H1 (cell line): Measurements from ENCODE around the gene SIGLEC6. TPM values are rescaled to one million over a fixed set of nuclear protein-coding genes. Genes with fewer than 3 reads are reported as not detected.

ENCODE experiments used
- CTCF ChIA-PET: fragments of 300-600 bp; sonication (Branson Sonifier 250); formaldehyde crosslinking; loops from one replicate; lab custom pipeline; 2021; ENCODE audit not compliant: partially characterized antibody; lab: Charles Lee
- POLR2A ChIA-PET: fragments of 300-600 bp; sonication (Branson Sonifier 250); formaldehyde crosslinking; loops from one replicate; lab custom pipeline; 2021; ENCODE audit warnings: inconsistent platforms; ENCODE audit not compliant: partially characterized antibody; lab: Charles Lee
- DNase-seq, 2 experiments: peaks; one replicate each; pipeline versions ENCODE4 v3.0.0 to v3.0.0-alpha.2; 2010 to 2022; ENCODE audit warnings: low spot score in 2 of 2, low read depth in 1 of 2, mixed read lengths in 1 of 2
- FAIRE-seq: peaks from 2 replicates; lab custom pipeline; 2011; peaks lifted over from hg19 to GRCh38; lab: Jason Lieb, UNC
- H2AFZ ChIP-seq: 2 replicates; pipeline ENCODE4 v1.8.1; 2012; ENCODE audit warnings: low read length, inconsistent platforms
- H2AK5ac ChIP-seq: 2 replicates; pipeline ENCODE4 v1.6.1; 2013; ENCODE audit warnings: low read depth, low read length
- H2BK120ac ChIP-seq: replicated peaks from 2 replicates; pipeline ENCODE3; 2013; ENCODE audit warnings: low read depth, low read length, inconsistent platforms
- H2BK12ac ChIP-seq: 2 replicates; pipeline ENCODE4 v1.6.1; 2013; ENCODE audit warnings: low read depth, low read length
- H2BK15ac ChIP-seq: 2 replicates; pipeline ENCODE4 v1.6.1; 2013; ENCODE audit warnings: low read length
- H2BK20ac ChIP-seq: 2 replicates; pipeline ENCODE4 v1.6.1; 2013; ENCODE audit warnings: low read length
- H2BK5ac ChIP-seq: 2 replicates; pipeline ENCODE4 v1.6.1; 2013; ENCODE audit warnings: low read depth, low read length
- H3K14ac ChIP-seq: 2 replicates; pipeline ENCODE4 v1.6.1; 2013; ENCODE audit warnings: inconsistent platforms; ENCODE audit not compliant: insufficient read length
- H3K18ac ChIP-seq: 2 replicates; pipeline ENCODE4 v1.6.1; 2013; ENCODE audit warnings: low read length; ENCODE audit errors: extremely low read depth
- H3K23ac ChIP-seq: 2 replicates; pipeline ENCODE4 v1.6.1; 2013; ENCODE audit warnings: inconsistent platforms; ENCODE audit not compliant: insufficient read length
- H3K23me2 ChIP-seq: 2 replicates; pipeline ENCODE4 v1.6.1; 2013; ENCODE audit warnings: low read depth, low read length
- H3K27ac ChIP-seq: 2 replicates; pipeline ENCODE4 v1.6.1; 2011; ENCODE audit warnings: low read depth, low read length, inconsistent platforms
- H3K27me3 ChIP-seq, 4 experiments: replicated peaks in 1 of 4; 1 replicate in 1 of 4; 2 replicates in 3 of 4; pipeline versions ENCODE4 v1.6.1 to v1.8.1; 2011 to 2013; ENCODE audit warnings: low read length in 3 of 4, mild to moderate bottlenecking in 3 of 4, inconsistent platforms in 2 of 4, mixed read lengths in 2 of 4, moderate library complexity in 1 of 4; ENCODE audit not compliant: control insufficient read depth in 3 of 4, insufficient read depth in 3 of 4; ENCODE audit errors: extremely low read depth in 1 of 4
- H3K36me3 ChIP-seq, 4 experiments: 2 replicates each; pipeline versions ENCODE4 v1.6.1 to v1.8.1; 2011 to 2013; ENCODE audit warnings: mild to moderate bottlenecking in 4 of 4, low read length in 3 of 4, moderate library complexity in 2 of 4, control low read depth in 1 of 4, inconsistent platforms in 1 of 4; ENCODE audit not compliant: insufficient read depth in 4 of 4, control insufficient read depth in 2 of 4
- H3K4ac ChIP-seq: replicated peaks from 2 replicates; pipeline ENCODE3; 2013; ENCODE audit warnings: low read length, low read depth, mixed read lengths, inconsistent platforms; ENCODE audit not compliant: insufficient read length
- H3K4me1 ChIP-seq, 4 experiments: replicated peaks in 1 of 4; 1 replicate in 1 of 4; 2 replicates in 3 of 4; pipeline versions ENCODE4 v1.6.1 to v1.8.1; 2011 to 2013; ENCODE audit warnings: low read length in 3 of 4, inconsistent platforms in 2 of 4, mixed read lengths in 1 of 4; ENCODE audit not compliant: insufficient read depth in 4 of 4, control insufficient read depth in 3 of 4
- H3K4me2 ChIP-seq, 2 experiments: 2 replicates each; pipeline versions ENCODE4 v1.6.1 to v1.8.1; 2011 to 2013; ENCODE audit warnings: low read depth in 2 of 2, low read length in 2 of 2, control low read depth in 1 of 2, inconsistent platforms in 1 of 2, mild to moderate bottlenecking in 1 of 2; ENCODE audit not compliant: insufficient read depth in 1 of 2
- H3K4me3 ChIP-seq, 4 experiments: fragments of 200-600, 300-600 bp in 1 of 4; sonication (generic), shearing (Covaris generic), sonication (Bioruptor Twin) in 1 of 4; 2 replicates each; pipeline versions ENCODE4 v1.5.1 to v1.8.1; 2011 to 2016; ENCODE audit warnings: low read length in 4 of 4, low read depth in 3 of 4, control low read depth in 2 of 4, inconsistent platforms in 2 of 4, mild to moderate bottlenecking in 2 of 4, mixed read lengths in 1 of 4, moderate library complexity in 1 of 4; ENCODE audit not compliant: insufficient read depth in 2 of 4; ENCODE audit errors: extremely low read depth in 1 of 4
- H3K56ac ChIP-seq: replicated peaks from 2 replicates; pipeline ENCODE3; 2013; ENCODE audit warnings: low read depth, mild to moderate bottlenecking, mixed read lengths, low read length, inconsistent platforms; ENCODE audit not compliant: insufficient read length
- H3K79me1 ChIP-seq: 2 replicates; pipeline ENCODE4 v1.6.1; 2013; ENCODE audit warnings: low read depth, low read length, control low read depth
- H3K79me2 ChIP-seq, 2 experiments: 2 replicates each; pipeline versions ENCODE4 v1.6.1 to v1.8.1; 2012 to 2013; ENCODE audit warnings: low read length in 2 of 2, mild to moderate bottlenecking in 2 of 2, inconsistent platforms in 1 of 2; ENCODE audit not compliant: insufficient read depth in 2 of 2, control insufficient read depth in 1 of 2
- H3K9ac ChIP-seq, 4 experiments: replicated peaks in 1 of 4; 1 replicate in 1 of 4; 2 replicates in 3 of 4; pipeline versions ENCODE4 v1.6.1 to v1.8.1; 2011 to 2013; ENCODE audit warnings: low read depth in 3 of 4, low read length in 3 of 4, control low read depth in 2 of 4, mild to moderate bottlenecking in 2 of 4, moderate library complexity in 2 of 4, inconsistent platforms in 1 of 4; ENCODE audit errors: extremely low read depth in 1 of 4
- H3K9me3 ChIP-seq, 2 experiments: 2 replicates each; pipeline versions ENCODE4 v1.6.1 to v1.8.1; 2012 to 2013; ENCODE audit warnings: mild to moderate bottlenecking in 2 of 2, moderate library complexity in 2 of 2, control low read depth in 1 of 2, inconsistent platforms in 1 of 2, low read depth in 1 of 2, low read length in 1 of 2, mixed read lengths in 1 of 2; ENCODE audit not compliant: insufficient read depth in 2 of 2
- H4K20me1 ChIP-seq, 2 experiments: replicated peaks in 1 of 2; 2 replicates each; pipeline versions ENCODE3 to v1.8.1; 2011 to 2013; ENCODE audit warnings: inconsistent platforms in 2 of 2, low read length in 2 of 2, mild to moderate bottlenecking in 1 of 2; ENCODE audit not compliant: insufficient read depth in 2 of 2, control insufficient read depth in 1 of 2
- H4K5ac ChIP-seq: 2 replicates; pipeline ENCODE4 v1.6.1; 2013; ENCODE audit warnings: low read length, low read depth, mixed read lengths, inconsistent platforms; ENCODE audit not compliant: insufficient read length
- H4K8ac ChIP-seq: 2 replicates; pipeline ENCODE4 v1.8.0; 2013; ENCODE audit warnings: mild to moderate bottlenecking, moderate library complexity, low read length, inconsistent platforms; ENCODE audit not compliant: insufficient read depth; ENCODE audit errors: extremely low read depth
- H4K91ac ChIP-seq: replicated peaks from 2 replicates; pipeline ENCODE3; 2013; ENCODE audit warnings: low read length, mixed read lengths, inconsistent platforms; ENCODE audit not compliant: insufficient read length
- CBX5 ChIP-seq: fragments of 300-800, 300-1000 bp; sonication (generic); IDR thresholded peaks from 2 replicates; pipeline ENCODE4 v1.7.1; 2016; ENCODE audit warnings: antibody characterized with exemption, low read length, low read depth
- JUN ChIP-seq: IDR thresholded peaks from 2 replicates; pipeline ENCODE4 v1.6.1; 2011; ENCODE audit warnings: low read depth, mild to moderate bottlenecking, improper control_type of control experiment, low read length
- WGBS, 2 experiments: shearing (Covaris generic) in 1 of 2; methylation state at CpG; one replicate each; pipeline versions ENCODE4 v1.1.6 to v1.1.7; 2013 to 2015; ENCODE audit warnings: low lambda C conversion rate in 2 of 2, mixed read lengths in 2 of 2, inconsistent platforms in 1 of 2, low coverage in 1 of 2, missing lambda C conversion rate in 1 of 2; ENCODE audit not compliant: insufficient replicate concordance in 2 of 2, insufficient coverage in 1 of 2, insufficient read length in 1 of 2; ENCODE audit errors: extremely low coverage in 1 of 2, missing lambda C conversion rate in 1 of 2; 5-methylcytosine and 5-hydroxymethylcytosine counted together
- polyA plus RNA-seq, 7 experiments: library from polyadenylated mRNA; depleted of rRNA in 3 of 7; stranded (reverse) in 5 of 7; unstranded in 2 of 7; fragments of >200 nt in 5 of 7; fragments of 200-250 nt in 2 of 7; gene quantifications; 1 replicate in 5 of 7; 2 replicates in 1 of 7; 4 replicates in 1 of 7; pipeline versions ENCODE4 v1.2.1 to v1.2.3, GENCODE V29; 2011 to 2013; ENCODE audit warnings: missing spikeins in 2 of 7, mixed read lengths in 2 of 7
- total RNA-seq: library from RNA; stranded (reverse); fragmentation: NEBNext Ultra II Directional; extraction: Animal tissue kit (Norgen Biotek cat#: 25700); gene quantifications from 2 replicates; pipeline ENCODE4 v1.2.1, GENCODE V29; 2021

SIGLEC6 gene
- total and polyA plus RNA-seq, 2 of the 8 experiments (the other 6 are each of a cell fraction or from before 2014, with no cell fraction given) = 0.05 TPM; not detected in 1

DNA sequence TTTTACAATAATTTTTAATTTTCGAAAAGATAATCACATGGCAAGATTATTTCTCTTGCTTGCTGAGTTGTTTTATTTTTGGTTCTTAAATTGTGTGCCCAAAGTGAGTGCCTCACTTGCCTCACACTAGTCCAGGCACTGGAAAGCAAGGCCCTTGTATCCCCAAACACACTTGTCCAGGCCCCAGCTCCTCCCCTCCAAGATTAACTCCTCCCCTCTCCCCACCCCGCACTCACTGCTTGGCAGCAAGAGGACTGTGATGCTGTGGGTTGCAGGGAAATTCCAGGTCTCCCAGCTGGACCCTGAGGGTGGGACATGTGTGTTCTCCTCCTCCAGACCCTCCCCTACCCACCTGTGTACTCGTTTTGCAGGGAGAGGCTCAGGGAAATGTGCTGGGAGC lies 33.8 kb downstream of the SIGLEC6 start:
- CTCF ChIA-PET = interaction anchor here (0.6 to 2.2 kb wide), 3 partner anchors 17 to 26 kb away, joined by 3 to 12 read pairs (median 7); no protein-coding TSS in a partner anchor
- whole genome bisulfite sequencing, 2 experiments = 57% methylated on average over 3 of the region's 3 CpGs; no CpG with 5 or more reads in 1 of the 2 experiments

More for the DNA sequence above, 33.8 kb downstream of the SIGLEC6 start:
- no peak for FAIRE-seq
- no peak overlapping the region for H3K9ac ChIP-seq
- H4K5ac ChIP-seq = no peak overlapping the region
- H3K27ac ChIP-seq = no peak overlapping the region
- H3K36me3 ChIP-seq = no peaks in the 10 kb centered on the region
- no peak overlapping the region for H2BK12ac ChIP-seq
- no peak overlapping the region for H3K4me3 ChIP-seq
- no peaks in the 10 kb centered on the region for H4K20me1 ChIP-seq
- no peak overlapping the region for H2BK15ac ChIP-seq
- H3K27me3 ChIP-seq = no peaks in the 10 kb centered on the region; a peak in 1 of 7 replicates
- peaks cover 60 to 80% of the 10 kb centered on the region in 2 experiments for H3K9me3 ChIP-seq
- H4K91ac ChIP-seq = no peak overlapping the region
- H3K79me2 ChIP-seq = no peaks in the 10 kb centered on the region
- no peaks in the 10 kb centered on the region for H3K79me1 ChIP-seq
- no peak overlapping the region for H2BK5ac ChIP-seq
- no peak overlapping the region for H3K4ac ChIP-seq
- H3K23me2 ChIP-seq = peaks cover 5% of the 10 kb centered on the region; the same call in 1 of the 2 replicates
- no peak overlapping the region for H2AK5ac ChIP-seq
- TF ChIP-seq JUN = no peak
- no peak for TF ChIP-seq CBX5
- TF ChIP-seq, all 59 proteins: peak for 0
- Histone ChIP-seq H3K4me2 (no peak overlapping the region), H4K8ac (no peak overlapping the region), H3K18ac (no peak overlapping the region), H3K23ac (no peak overlapping the region), H2AFZ (no peak overlapping the region), H3K4me1 (no peaks in the 10 kb centered on the region), H3K56ac (no peak overlapping the region), H2BK120ac (no peak overlapping the region), H2BK20ac (no peak overlapping the region), H3K14ac (no peak overlapping the region)
- no peak for DNase-seq
- POLR2A ChIA-PET = no interaction called here
